Sigmoid colon (tissue), 4 donors: ENCODE measurements around the gene MAT1A.

ENCODE experiments used
- CTCF ChIP-seq, 4 experiments: fragments of 450-650 bp in 3 of 4; fragments of 200-600 bp in 1 of 4; IDR thresholded peaks; one replicate each; pipeline ENCODE4 v1.5.1; 2016 to 2019; ENCODE audit warnings: antibody characterized with exemption in 4 of 4, mild to moderate bottlenecking in 3 of 4, moderate library complexity in 2 of 4
- EP300 ChIP-seq, 4 donors: sonication (generic); formaldehyde crosslinking; IDR thresholded peaks; one replicate each; pipeline ENCODE4 v1.6.1; 2017; ENCODE audit warnings: antibody characterized with exemption in 4 of 4
- POLR2A ChIP-seq, 2 donors: fragments of 450-650 bp; IDR thresholded peaks; one replicate each; pipeline ENCODE4 v1.6.1; 2016; ENCODE audit warnings: antibody characterized with exemption in 2 of 2, mild to moderate bottlenecking in 2 of 2, moderate library complexity in 2 of 2
- POLR2AphosphoS5 ChIP-seq, 4 donors: sonication (generic); formaldehyde crosslinking; IDR thresholded peaks; one replicate each; pipeline ENCODE4 v1.6.1; 2017; ENCODE audit warnings: antibody characterized with exemption in 4 of 4

- TF ChIP-seq POLR2AphosphoS5 (IDR thresholded peaks at IDR 0.05) (no peak), EP300 (IDR thresholded peaks at IDR 0.05) (no peak), CTCF (IDR thresholded peaks at IDR 0.05) (no peak), POLR2A (IDR thresholded peaks at IDR 0.05) (no peak)
Observed at GRCh38 chr10:80283536-80284199, 5.8 kb downstream of the MAT1A start.
